A673 (cell line): Measurements from ENCODE around the gene MAPKAP1.

Experiments used
- CTCF ChIP-seq: fragments of 300-800, 200-600 bp; sonication (generic); conservative IDR thresholded peaks from 2 replicates; pipeline ENCODE4 v1.5.1; 2017; ENCODE audit warnings: low read depth, mild to moderate bottlenecking, antibody characterized with exemption, low read length, moderate library complexity, mixed read lengths
- EZH2 ChIP-seq: fragments of 200-600 bp; sonication (generic); IDR thresholded peaks from 2 replicates; pipeline ENCODE4 v1.6.1; 2017; ENCODE audit warnings: borderline replicate concordance, low read depth, mild to moderate bottlenecking, mixed read lengths, antibody characterized with exemption, low read length; ENCODE audit not compliant: poor library complexity, severe bottlenecking

GRCh38 chr9:125399666-125400065 lies 307.3 kb downstream of the MAPKAP1 start:
- TF ChIP-seq CTCF = no peak
- no peak for TF ChIP-seq EZH2
